OCI-LY3 (cell line): ENCODE measurements around the gene KRT8.

Source experiments
- CTCF ChIP-seq: fragments of 200-600, 300-600 bp; sonication (generic); IDR thresholded peaks from 2 replicates; pipeline ENCODE4 v1.5.1; 2014; ENCODE audit warnings: antibody characterized with exemption, low read length, low read depth
- EZH2phosphoT487 ChIP-seq: fragments of 200-600 bp; shearing (Covaris generic); IDR thresholded peaks from 2 replicates; pipeline ENCODE4 v1.6.1; 2018; ENCODE audit warnings: antibody characterized with exemption, mixed run types, low read depth

- TF ChIP-seq CTCF, result no peak
- TF ChIP-seq EZH2phosphoT487, result no peak
Measured at GRCh38 chr12:52903855-52904508, 894 bp downstream of the KRT8 start.
